Measurements from ENCODE around the gene APBB2.

The APBB2 gene

GRCh38 chr4:41214136-41214824 lies at the start of gene APBB2:
Gene APBB2, minus strand, starts transcription at chr4:41214542. Its CDS starts 181,288 bp downstream, at chr4:41033254.
- in situ Hi-C loops (cut with HindIII; ENCODE audit: low sequenced_read_pairs) = no loop called here

DNA sequence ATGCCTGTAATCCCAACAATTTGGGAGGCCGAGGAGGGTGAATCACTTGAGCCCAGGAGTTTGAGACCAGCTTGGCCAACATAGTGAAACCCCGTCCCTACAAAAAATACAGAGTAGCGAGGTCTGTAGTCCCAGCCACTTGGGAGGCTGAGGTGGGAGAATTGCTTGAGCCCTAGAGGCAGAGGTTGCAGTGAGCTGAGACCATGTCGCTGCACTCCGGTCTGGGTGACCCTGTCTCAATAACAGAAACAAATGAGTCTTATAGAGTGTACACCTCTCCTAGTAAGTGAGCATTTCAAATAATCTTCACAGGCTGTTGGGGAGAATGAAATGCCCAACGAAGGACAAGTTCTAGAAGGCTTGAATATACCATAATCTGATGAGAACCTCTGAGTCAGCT lies 47.9 kb upstream of the APBB2 start:
- in situ Hi-C loops (cut with HindIII; ENCODE audit: low sequenced_read_pairs) = no loop called here

DNA sequence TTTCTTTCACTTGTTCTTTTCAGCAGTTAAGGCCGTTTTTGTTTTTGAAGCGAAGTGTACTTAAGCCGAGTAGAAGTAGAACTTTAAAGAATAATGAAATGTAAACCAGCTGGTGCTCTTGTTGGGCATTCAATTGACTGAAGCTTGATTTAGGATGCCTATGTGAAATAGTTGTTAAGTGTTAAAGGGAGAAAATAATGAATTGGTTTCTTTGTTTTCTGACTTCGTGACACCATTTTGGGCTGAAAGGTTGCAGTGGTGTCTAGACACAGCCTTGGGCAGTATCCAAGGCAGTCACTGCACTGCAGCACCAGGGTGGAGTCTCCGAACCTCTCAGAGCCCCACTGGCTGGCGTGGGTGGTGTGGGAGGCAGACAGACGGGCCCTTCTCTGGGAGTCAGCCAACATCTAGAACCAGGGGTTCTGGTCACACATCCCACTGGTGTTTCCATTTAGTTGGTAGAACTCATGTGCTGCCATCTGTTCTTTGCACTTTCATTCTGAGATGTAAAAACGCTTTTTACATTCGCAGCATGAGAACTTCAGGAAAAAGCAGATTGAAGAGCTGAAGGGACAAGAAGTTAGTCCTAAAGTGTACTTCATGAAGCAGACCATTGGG lies 45.9 kb upstream of the APBB2 start:
- in situ Hi-C loops (cut with HindIII; ENCODE audit: low sequenced_read_pairs) = no loop called here

DNA sequence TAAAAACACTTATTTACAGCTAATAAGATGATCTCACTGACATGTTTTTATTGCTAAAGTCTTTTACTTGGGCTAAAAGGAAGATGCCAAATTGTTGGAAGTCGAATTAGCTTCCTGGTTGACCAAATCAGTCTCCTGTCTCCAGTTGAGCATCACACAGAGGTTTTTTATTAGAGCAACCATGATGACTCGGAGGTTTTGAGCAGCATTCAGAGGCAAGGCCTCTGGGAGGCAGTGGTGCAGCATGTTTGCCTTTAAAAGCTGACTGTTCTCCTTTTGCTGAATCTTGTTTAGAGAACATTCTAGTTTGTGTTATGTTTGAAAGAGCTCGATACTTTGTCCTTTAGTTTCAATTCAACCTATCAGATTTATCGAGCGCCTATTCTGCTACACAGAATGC lies 44.4 kb upstream of the APBB2 start:
- in situ Hi-C loops (cut with HindIII; ENCODE audit: low sequenced_read_pairs) = loop anchor here (5.0 kb wide), 1 partner anchor 51 kb away; no protein-coding TSS in a partner anchor

DNA sequence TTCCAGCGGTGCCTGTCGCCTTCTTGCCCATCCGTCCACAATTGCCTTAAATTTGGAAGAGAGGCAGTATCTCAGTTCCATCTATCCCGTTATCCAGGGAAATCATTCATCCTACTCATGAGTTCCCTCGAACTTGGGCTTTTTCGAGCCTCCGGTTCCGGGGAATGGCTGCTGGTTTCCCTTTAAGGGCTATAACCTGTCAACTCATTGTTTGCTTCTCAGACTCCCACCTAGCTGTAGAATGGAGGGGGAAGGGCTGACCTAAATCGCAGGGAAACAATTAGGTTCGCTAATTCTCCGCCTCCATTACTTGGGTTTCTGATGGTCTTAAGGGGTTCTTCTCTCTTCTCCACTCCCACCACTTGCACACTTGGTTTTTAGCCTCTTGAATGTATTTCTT lies 43.6 kb upstream of the APBB2 start:
- in situ Hi-C loops (cut with HindIII; ENCODE audit: low sequenced_read_pairs) = loop anchor here (5.0 kb wide), 1 partner anchor 51 kb away; no protein-coding TSS in a partner anchor

- in situ Hi-C loops (cut with HindIII; ENCODE audit: low sequenced_read_pairs) = loop anchor here (5.0 kb wide), 1 partner anchor 50 kb away; no protein-coding TSS in a partner anchor
Measured at GRCh38 chr4:41257257-41257901, 43.0 kb upstream of the APBB2 start.

DNA sequence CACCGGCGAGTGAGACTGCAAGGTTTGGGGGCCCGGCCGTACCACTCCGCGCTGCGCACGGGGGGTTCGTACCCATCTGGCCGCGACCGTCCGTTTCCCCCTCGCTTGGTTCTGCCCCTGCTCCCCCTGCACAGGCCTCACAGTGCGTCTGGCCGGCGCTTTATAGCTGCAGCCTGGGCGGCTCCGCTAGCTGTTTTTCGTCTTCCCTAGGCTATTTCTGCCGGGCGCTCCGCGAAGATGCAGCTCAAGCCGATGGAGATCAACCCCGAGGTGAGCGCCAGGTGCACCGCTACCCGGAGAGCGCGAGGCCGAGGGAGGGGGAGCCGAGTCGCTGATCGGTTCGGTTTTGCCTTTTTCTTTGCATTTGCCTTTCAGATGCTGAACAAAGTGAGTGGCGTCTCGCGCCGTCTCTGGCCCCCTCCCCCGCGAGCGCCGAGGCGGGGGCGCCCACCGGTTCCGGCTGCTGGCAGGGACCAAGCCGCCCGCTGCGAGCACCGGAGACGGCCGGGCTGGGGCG lies 42.5 kb upstream of the APBB2 start, which contains the start of gene UCHL1:
Gene UCHL1, plus strand, starts transcription at position 189 of the 517 bp plus-strand sequence. Its CDS starts 49 bp downstream, at position 238.
- in situ Hi-C loops (cut with HindIII; ENCODE audit: low sequenced_read_pairs) = loop anchor here (5.0 kb wide), 1 partner anchor 49 kb away; no protein-coding TSS in a partner anchor

DNA sequence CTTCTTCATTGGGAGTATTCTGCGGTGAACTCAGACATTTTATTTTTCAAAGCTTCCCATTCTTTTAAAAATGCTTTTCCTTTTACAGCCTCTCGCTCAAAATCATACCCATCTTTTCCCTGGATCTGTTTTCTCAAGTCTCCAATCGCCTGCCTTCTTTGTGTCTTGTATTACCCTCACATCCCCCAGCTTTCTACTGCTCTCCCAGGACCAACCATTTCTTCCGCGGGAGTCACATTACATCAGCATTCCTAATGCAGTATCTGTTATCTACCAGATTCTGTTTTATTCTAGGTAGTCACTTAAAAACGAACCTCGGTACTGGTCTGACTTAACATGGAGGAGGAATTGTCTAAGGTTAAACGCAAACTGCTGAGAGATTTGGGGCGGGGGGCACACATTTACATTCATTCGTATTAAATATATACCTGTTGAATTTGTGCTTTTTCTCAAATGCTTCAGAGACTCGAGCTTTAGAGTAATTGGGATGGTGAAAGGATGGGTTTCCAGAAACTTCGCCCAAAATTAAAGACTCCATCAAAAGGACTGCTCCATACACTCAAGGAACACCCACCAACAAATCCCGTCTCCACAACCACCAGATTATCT lies 41.9 kb upstream of the APBB2 start:
- in situ Hi-C loops (cut with HindIII; ENCODE audit: low sequenced_read_pairs) = loop anchor here (5.0 kb wide), 1 partner anchor 49 kb away; no protein-coding TSS in a partner anchor

DNA sequence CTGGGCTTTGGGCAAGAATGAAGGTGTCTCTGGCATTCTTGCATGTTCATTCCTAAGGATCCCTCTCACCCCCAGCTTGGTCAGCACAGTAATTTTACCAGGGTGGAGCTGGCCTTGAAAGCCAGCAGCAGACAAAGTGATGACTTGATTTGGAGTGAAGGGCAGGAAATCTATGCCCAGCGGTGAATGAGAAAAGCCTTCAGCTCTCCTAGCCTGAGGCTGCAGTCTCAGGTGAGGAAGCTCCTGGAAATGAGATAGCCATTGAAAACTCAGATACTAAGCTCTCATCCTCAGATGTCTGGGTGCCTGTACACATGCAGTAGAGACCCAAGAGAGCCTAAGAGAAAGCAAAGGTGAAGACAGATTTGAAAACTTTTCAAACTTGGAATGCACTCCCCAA lies 31.6 kb upstream of the APBB2 start:
- in situ Hi-C loops (cut with HindIII; ENCODE audit: low sequenced_read_pairs) = no loop called here

DNA sequence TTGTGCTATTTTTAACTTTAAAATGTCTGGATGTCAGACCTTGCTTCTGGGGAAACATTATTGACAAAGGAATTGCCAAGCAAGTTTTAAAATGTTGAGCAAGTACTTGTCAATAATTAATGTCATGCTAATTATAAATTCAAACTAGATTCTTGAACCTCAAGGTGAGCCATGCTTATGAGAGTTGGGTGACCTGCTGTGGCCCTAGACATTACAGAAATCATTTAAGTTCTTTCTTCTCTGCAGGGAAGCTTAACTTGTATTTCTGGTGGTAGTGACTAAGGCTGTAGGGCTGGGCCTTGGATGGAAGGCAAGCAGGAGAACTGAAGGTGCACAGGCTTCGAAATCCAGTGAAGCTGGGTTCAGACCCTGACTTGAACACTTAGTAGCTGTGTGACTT lies 27.6 kb upstream of the APBB2 start:
- in situ Hi-C loops (cut with HindIII; ENCODE audit: low sequenced_read_pairs) = no loop called here

GRCh38 chr4:41236508-41236907 lies 22.2 kb upstream of the APBB2 start:
- in situ Hi-C loops (cut with HindIII; ENCODE audit: low sequenced_read_pairs) = no loop called here

GRCh38 chr4:41236032-41236431 lies 21.7 kb upstream of the APBB2 start:
- in situ Hi-C loops (cut with HindIII; ENCODE audit: low sequenced_read_pairs) = no loop called here

GRCh38 chr4:41232856-41233255 lies 18.5 kb upstream of the APBB2 start:
- in situ Hi-C loops (cut with HindIII; ENCODE audit: low sequenced_read_pairs) = no loop called here

DNA sequence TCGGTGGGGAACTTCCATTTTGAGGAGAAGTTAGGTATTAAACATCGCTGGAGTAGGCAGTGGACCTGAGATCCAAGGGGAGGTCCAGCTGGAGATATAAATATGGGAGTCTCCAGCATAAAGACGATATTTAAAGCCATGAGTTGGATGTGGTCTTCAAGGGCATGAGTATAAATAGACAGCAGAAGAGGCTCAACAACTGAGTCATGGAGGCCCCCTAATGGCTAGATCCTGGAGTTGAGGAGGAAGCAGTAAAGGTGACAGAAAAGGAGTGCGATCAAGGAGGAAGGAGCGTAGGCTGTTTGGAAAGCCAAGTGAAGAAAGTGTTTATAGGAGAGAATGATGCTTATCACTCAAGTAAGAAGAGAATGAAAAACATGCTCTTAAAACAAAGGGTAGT lies 18.1 kb upstream of the APBB2 start:
- in situ Hi-C loops (cut with HindIII; ENCODE audit: low sequenced_read_pairs) = no loop called here

GRCh38 chr4:41227902-41228301 lies 13.6 kb upstream of the APBB2 start:
- in situ Hi-C loops (cut with HindIII; ENCODE audit: low sequenced_read_pairs) = no loop called here

- in situ Hi-C loops (cut with HindIII; ENCODE audit: low sequenced_read_pairs) = no loop called here
Measured at GRCh38 chr4:41221850-41222645, 7.7 kb upstream of the APBB2 start.

DNA sequence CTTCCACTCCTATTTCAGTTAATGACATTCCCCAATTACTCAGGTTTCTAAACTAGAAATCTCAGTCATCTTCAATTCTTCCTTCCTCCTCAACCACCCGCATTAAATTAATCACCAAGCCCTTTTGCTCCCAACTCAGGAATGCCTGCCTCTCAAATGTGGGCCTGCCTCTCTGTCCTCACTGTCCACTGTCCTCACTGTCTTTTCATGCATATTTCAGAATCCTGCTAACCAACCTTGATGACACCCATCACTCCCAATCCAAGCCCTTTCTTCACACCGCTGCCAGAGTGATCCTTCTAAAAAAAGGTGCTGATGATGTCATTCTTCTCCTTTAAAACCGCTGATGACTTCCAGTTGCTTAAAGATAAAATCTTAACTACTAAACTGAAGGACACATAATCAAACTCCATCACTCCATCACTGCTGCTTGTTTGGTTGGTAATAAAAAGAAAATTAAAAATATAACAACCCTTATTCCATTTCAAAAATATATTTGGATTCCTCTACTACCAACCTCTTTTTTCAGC lies 5.1 kb upstream of the APBB2 start:
- in situ Hi-C loops (cut with HindIII; ENCODE audit: low sequenced_read_pairs) = loop anchor here (5.0 kb wide), 1 partner anchor 232 kb away; no protein-coding TSS in a partner anchor

- in situ Hi-C loops (cut with HindIII; ENCODE audit: low sequenced_read_pairs) = loop anchor here (5.0 kb wide), 1 partner anchor 231 kb away; no protein-coding TSS in a partner anchor
Measured at GRCh38 chr4:41218703-41219102, 4.4 kb upstream of the APBB2 start.

DNA sequence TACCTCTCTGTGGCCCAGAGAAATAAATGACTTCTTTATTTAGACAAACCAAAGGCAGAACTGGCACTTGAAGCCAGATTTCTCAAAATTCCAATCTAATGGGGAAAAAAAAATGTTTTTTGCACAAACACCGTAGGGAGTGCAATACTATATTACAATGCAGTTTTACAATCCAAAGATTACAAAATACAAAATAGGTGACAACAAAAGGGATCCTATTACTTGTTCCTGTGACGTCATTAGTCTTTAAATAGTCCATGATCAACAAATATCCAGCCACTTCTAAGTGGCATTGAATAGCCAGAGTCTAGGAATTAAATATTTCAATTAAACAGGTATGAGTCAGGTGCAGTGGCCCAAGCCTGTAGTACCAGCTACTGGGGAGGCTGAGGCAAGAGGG lies 3.0 kb upstream of the APBB2 start:
- in situ Hi-C loops (cut with HindIII; ENCODE audit: low sequenced_read_pairs) = loop anchor here (5.0 kb wide), 1 partner anchor 230 kb away; no protein-coding TSS in a partner anchor

GRCh38 chr4:41217020-41217333 lies 2.6 kb upstream of the APBB2 start:
- in situ Hi-C loops (cut with HindIII; ENCODE audit: low sequenced_read_pairs) = loop anchor here (5.0 kb wide), 1 partner anchor 230 kb away; no protein-coding TSS in a partner anchor
